Astrocyte (in vitro differentiated cells and primary cell): ENCODE data around the gene ZNF595. TPM values are rescaled to one million over a fixed set of nuclear protein-coding genes. Genes with fewer than 3 reads are reported as not detected.
A peak's percentile ranks its signal among the peaks of the same experiment; 100 is the strongest.
"Not testable (repeated sequence)": the region's sequence is repeated elsewhere in the genome, so short reads cannot be mapped to it uniquely, and the experiment has no call there.

Experiments used
- DNase-seq: peaks from one replicate; pipeline ENCODE4 v3.0.0-alpha.2; 2010; ENCODE audit warnings: low read depth
- FAIRE-seq: peaks from 2 replicates; lab custom pipeline; 2011; peaks lifted over from hg19 to GRCh38; lab: Jason Lieb, UNC
- H2AFZ ChIP-seq: 2 replicates; pipeline ENCODE4 v1.6.0; 2012; ENCODE audit warnings: low read depth, low read length, inconsistent platforms
- H3K27ac ChIP-seq: 2 replicates; pipeline ENCODE4 v1.5.1; 2011; ENCODE audit warnings: low read depth, low read length, inconsistent platforms
- H3K27me3 ChIP-seq: 2 replicates; pipeline ENCODE4 v1.6.0; 2011; ENCODE audit warnings: low read length, inconsistent platforms; ENCODE audit not compliant: insufficient read depth
- H3K36me3 ChIP-seq: 2 replicates; pipeline ENCODE4 v1.5.1; 2011; ENCODE audit warnings: low read length, inconsistent platforms; ENCODE audit not compliant: insufficient read depth
- H3K4me1 ChIP-seq: 2 replicates; pipeline ENCODE4 v1.5.1; 2011; ENCODE audit warnings: low read length, inconsistent platforms; ENCODE audit not compliant: insufficient read depth
- H3K4me2 ChIP-seq: 2 replicates; pipeline ENCODE4 v1.6.0; 2012; ENCODE audit warnings: low read length, inconsistent platforms
- H3K4me3 ChIP-seq: 2 replicates; pipeline ENCODE4 v1.5.1; 2011; ENCODE audit warnings: low read depth, mild to moderate bottlenecking, low read length, inconsistent platforms; ENCODE audit not compliant: insufficient read depth
- H3K79me2 ChIP-seq: 2 replicates; pipeline ENCODE4 v1.6.0; 2012; ENCODE audit warnings: mild to moderate bottlenecking, low read length, inconsistent platforms; ENCODE audit not compliant: insufficient read depth
- H3K9ac ChIP-seq: 2 replicates; pipeline ENCODE4 v1.6.0; 2012; ENCODE audit warnings: mild to moderate bottlenecking, low read length, inconsistent platforms
- H3K9me3 ChIP-seq: 2 replicates; pipeline ENCODE4 v1.5.1; 2012; ENCODE audit warnings: low read depth, mild to moderate bottlenecking, low read length, inconsistent platforms; ENCODE audit not compliant: insufficient read depth
- H4K20me1 ChIP-seq: 2 replicates; pipeline ENCODE4 v1.6.0; 2012; ENCODE audit warnings: low read length, inconsistent platforms; ENCODE audit not compliant: insufficient read depth
- H3K27ac Mint-ChIP-seq: one replicate; pipeline ENCODE4 v1.8.0; 2021; ENCODE audit warnings: mild to moderate bottlenecking, mixed read lengths; ENCODE audit not compliant: unreplicated experiment
- H3K27me3 Mint-ChIP-seq: one replicate; pipeline ENCODE4 v1.8.0; 2021; ENCODE audit warnings: low read depth, mixed read lengths; ENCODE audit not compliant: unreplicated experiment
- H3K36me3 Mint-ChIP-seq: one replicate; pipeline ENCODE4 v1.8.0; 2021; ENCODE audit warnings: low read depth, mixed read lengths; ENCODE audit not compliant: unreplicated experiment
- H3K4me1 Mint-ChIP-seq: one replicate; pipeline ENCODE4 v1.8.0; 2021; ENCODE audit warnings: low read depth, mixed read lengths; ENCODE audit not compliant: unreplicated experiment
- H3K4me3 Mint-ChIP-seq: one replicate; pipeline ENCODE4 v1.8.0; 2021; ENCODE audit warnings: mild to moderate bottlenecking, moderate library complexity, mixed read lengths; ENCODE audit not compliant: unreplicated experiment
- H3K9me3 Mint-ChIP-seq: one replicate; pipeline ENCODE4 v1.8.0; 2021; ENCODE audit warnings: mild to moderate bottlenecking, mixed read lengths; ENCODE audit not compliant: unreplicated experiment
- EZH2 ChIP-seq: IDR thresholded peaks from 2 replicates; pipeline ENCODE4 v1.6.1; 2012; ENCODE audit warnings: mild to moderate bottlenecking, low read length, inconsistent platforms; ENCODE audit not compliant: insufficient read depth
- total RNA-seq: library from RNA; stranded (reverse); gene quantifications from 2 replicates; pipeline ENCODE4 v1.2.1, GENCODE V29; 2021
- TF ChIP-seq, protein P1 (sequence below): IDR thresholded peaks from 2 replicates; pipeline ENCODE4 v1.5.1; 2011; ENCODE audit warnings: low read depth, mild to moderate bottlenecking, inconsistent platforms, low read length, moderate library complexity; ENCODE audit not compliant: insufficient read depth

Gene ZNF595
- total RNA-seq, 1 donor from 2014 or later = 15.9 TPM

DNA sequence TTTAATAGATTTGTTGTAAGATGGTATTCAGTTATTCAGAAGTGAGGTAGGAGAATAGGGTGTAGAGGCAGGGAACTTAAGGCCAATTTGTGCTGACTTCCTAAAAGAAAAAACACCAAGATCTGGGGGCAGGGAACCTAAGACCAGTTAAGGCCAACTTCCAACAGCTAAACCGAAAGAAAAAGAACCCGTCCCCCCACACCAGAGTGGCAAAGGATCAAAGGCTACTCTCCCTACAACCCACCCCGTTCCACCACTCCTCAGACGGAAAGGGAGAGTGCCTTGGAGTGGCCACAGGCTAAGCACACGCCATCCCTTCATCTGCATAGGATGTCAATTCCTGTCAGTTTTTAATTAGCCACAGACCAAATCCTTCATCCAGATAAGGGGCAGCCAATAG lies 67.5 kb downstream of the ZNF595 start:
- Mint-ChIP-seq H3K4me1 (no peaks in the 10 kb centered on the region), H3K27me3 (no peaks in the 10 kb centered on the region), H3K9me3 (peaks cover 11% of the 10 kb centered on the region), H3K36me3 (peaks cover 2% of the 10 kb centered on the region), H3K4me3 (no peak overlapping the region), H3K27ac (no peak overlapping the region)
- Histone ChIP-seq H3K9ac (no peak overlapping the region), H3K4me3 (no peak overlapping the region), H3K4me1 (peaks cover 2% of the 10 kb centered on the region), H3K79me2 (peaks cover 10% of the 10 kb centered on the region), H3K27ac (no peak overlapping the region), H3K9me3 (no peaks in the 10 kb centered on the region), H3K4me2 (no peak overlapping the region), H3K36me3 (no peaks in the 10 kb centered on the region), H2AFZ (no peak overlapping the region), H4K20me1 (peaks cover 5% of the 10 kb centered on the region), H3K27me3 (no peaks in the 10 kb centered on the region)
- DNase-seq (no peak), FAIRE-seq (no peak)
- no peak for TF ChIP-seq EZH2
- TF ChIP-seq, protein P1, sequence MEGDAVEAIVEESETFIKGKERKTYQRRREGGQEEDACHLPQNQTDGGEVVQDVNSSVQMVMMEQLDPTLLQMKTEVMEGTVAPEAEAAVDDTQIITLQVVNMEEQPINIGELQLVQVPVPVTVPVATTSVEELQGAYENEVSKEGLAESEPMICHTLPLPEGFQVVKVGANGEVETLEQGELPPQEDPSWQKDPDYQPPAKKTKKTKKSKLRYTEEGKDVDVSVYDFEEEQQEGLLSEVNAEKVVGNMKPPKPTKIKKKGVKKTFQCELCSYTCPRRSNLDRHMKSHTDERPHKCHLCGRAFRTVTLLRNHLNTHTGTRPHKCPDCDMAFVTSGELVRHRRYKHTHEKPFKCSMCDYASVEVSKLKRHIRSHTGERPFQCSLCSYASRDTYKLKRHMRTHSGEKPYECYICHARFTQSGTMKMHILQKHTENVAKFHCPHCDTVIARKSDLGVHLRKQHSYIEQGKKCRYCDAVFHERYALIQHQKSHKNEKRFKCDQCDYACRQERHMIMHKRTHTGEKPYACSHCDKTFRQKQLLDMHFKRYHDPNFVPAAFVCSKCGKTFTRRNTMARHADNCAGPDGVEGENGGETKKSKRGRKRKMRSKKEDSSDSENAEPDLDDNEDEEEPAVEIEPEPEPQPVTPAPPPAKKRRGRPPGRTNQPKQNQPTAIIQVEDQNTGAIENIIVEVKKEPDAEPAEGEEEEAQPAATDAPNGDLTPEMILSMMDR = no peak

GRCh38 chr4:121408-122084 lies 68.4 kb downstream of the ZNF595 start:
- no peak for FAIRE-seq
- Histone ChIP-seq H3K4me2 (no peak overlapping the region), H3K36me3 (no peaks in the 10 kb centered on the region), H4K20me1 (peaks cover 5% of the 10 kb centered on the region), H3K27me3 (no peaks in the 10 kb centered on the region), H3K4me1 (peaks cover 6% of the 10 kb centered on the region), H3K4me3 (no peak overlapping the region), H3K9ac (no peak overlapping the region), H3K9me3 (no peaks in the 10 kb centered on the region), H2AFZ (no peak overlapping the region), H3K27ac (no peak overlapping the region), H3K79me2 (peaks cover 20% of the 10 kb centered on the region)
- Mint-ChIP-seq H3K4me1 (no peaks in the 10 kb centered on the region), H3K4me3 (no peak overlapping the region), H3K27ac (no peak overlapping the region), H3K36me3 (peaks cover 4% of the 10 kb centered on the region), H3K9me3 (peaks cover 14% of the 10 kb centered on the region), H3K27me3 (no peaks in the 10 kb centered on the region)
- no peak for DNase-seq
- no peak for TF ChIP-seq EZH2
- TF ChIP-seq, protein P1 = no peak

GRCh38 chr4:123922-124274 lies 70.8 kb downstream of the ZNF595 start:
- Histone ChIP-seq H2AFZ (peak overlapping the region; percentile 94), H3K4me2 (peak overlapping the region; percentile 100), H3K4me3 (peak overlapping the region; percentile 84), H3K79me2 (peaks cover 41% of the 10 kb centered on the region), H3K36me3 (peaks cover 11% of the 10 kb centered on the region)
- not testable (repeated sequence) for H3K9ac ChIP-seq, H3K27ac ChIP-seq, H3K27me3 ChIP-seq, H3K9me3 ChIP-seq, DNase-seq, H3K4me1 ChIP-seq, H4K20me1 ChIP-seq, FAIRE-seq, H3K27ac Mint-ChIP-seq, H3K27me3 Mint-ChIP-seq, H3K4me1 Mint-ChIP-seq
- H3K9me3 Mint-ChIP-seq = peaks cover 22% of the 10 kb centered on the region
- peaks cover 18% of the 10 kb centered on the region for H3K36me3 Mint-ChIP-seq
- H3K4me3 Mint-ChIP-seq = peak overlapping the region; percentile 100
